GM12878 (cell line): ENCODE results near the gene KRTAP5-6. TPM values are rescaled to one million over a fixed set of nuclear protein-coding genes. Genes with fewer than 3 reads are reported as not detected.

Experiments
- ATAC-seq: fragments of 200-7000 bp; cut with Tn5 transposase; 3 replicates; pipeline ENCODE4 v1.9.1; 2020; ENCODE audit warnings: mild to moderate bottlenecking, moderate library complexity
- BruUV-seq: library from RNA; stranded (reverse); fragments of 400-500 nt; replicated peaks from 2 replicates; lab custom pipeline; 2021; lab: Mats Ljungman, UMichigan
- CTCF ChIA-PET: fragments of 300-600 bp; sonication (Branson Sonifier 250); formaldehyde crosslinking; extraction: SDS; loops from one replicate; lab custom pipeline; 2021; ENCODE audit warnings: inconsistent platforms; lab: Yijun Ruan, JAX
- POLR2A ChIA-PET: fragments of 350-600 bp; formaldehyde crosslinking; extraction: SDS; loops from one replicate; lab custom pipeline; 2021; ENCODE audit warnings: inconsistent platforms; lab: Charles Lee
- RAD21 ChIA-PET: fragments of 300-600 bp; sonication (Branson Sonifier 250); formaldehyde crosslinking; loops from one replicate; lab custom pipeline; 2023; ENCODE audit warnings: antibody characterized with exemption; ENCODE audit not compliant: unreplicated experiment; lab: Charles Lee
- SMC1A ChIA-PET: fragments of 300-600 bp; sonication (Branson Sonifier 250); formaldehyde crosslinking; loops from one replicate; lab custom pipeline; 2023; ENCODE audit not compliant: unreplicated experiment, uncharacterized antibody; lab: Charles Lee
- DNase-seq: peaks from one replicate; pipeline ENCODE4 v3.0.0-alpha.2; 2011; ENCODE audit warnings: low read depth, low spot score
- FAIRE-seq: peaks from 3 replicates; lab custom pipeline; 2011; peaks lifted over from hg19 to GRCh38; lab: Jason Lieb, UNC
- H2AFZ ChIP-seq: 2 replicates; pipeline ENCODE4 v1.6.0; 2011; ENCODE audit warnings: low read depth, low read length, control low read depth; ENCODE audit not compliant: control insufficient read depth
- H3K27ac ChIP-seq: 2 replicates; pipeline ENCODE4 v1.5.1; 2011; ENCODE audit warnings: control low read depth; ENCODE audit not compliant: control insufficient read depth, insufficient read depth
- H3K27me3 ChIP-seq, 2 experiments: replicated peaks in 1 of 2; 2 replicates each; pipeline versions ENCODE4 v1.6.0 to v1.6.1; 2011; ENCODE audit warnings: low read length in 1 of 2; ENCODE audit not compliant: control insufficient read depth in 2 of 2, insufficient read depth in 2 of 2
- H3K36me3 ChIP-seq, 2 experiments: 2 replicates each; pipeline ENCODE4 v1.5.1; 2011; ENCODE audit warnings: low read length in 1 of 2; ENCODE audit not compliant: control insufficient read depth in 2 of 2, insufficient read depth in 2 of 2
- H3K4me1 ChIP-seq: 2 replicates; pipeline ENCODE4 v1.6.1; 2011; ENCODE audit warnings: mild to moderate bottlenecking, low read length, moderate library complexity, mixed read lengths; ENCODE audit not compliant: control insufficient read depth, insufficient read depth
- H3K4me2 ChIP-seq: 2 replicates; pipeline ENCODE4 v1.6.0; 2011; ENCODE audit warnings: control low read depth; ENCODE audit not compliant: control insufficient read depth, insufficient read depth
- H3K4me3 ChIP-seq: fragments of 200-600 bp; sonication (generic); 2 replicates; pipeline ENCODE4 v1.5.1; 2016
- H3K79me2 ChIP-seq: 2 replicates; pipeline ENCODE4 v1.6.0; 2011; ENCODE audit warnings: low read length; ENCODE audit not compliant: control insufficient read depth, insufficient read depth
- H3K9ac ChIP-seq: 2 replicates; pipeline ENCODE4 v1.8.0; 2011; ENCODE audit warnings: low read length, control low read depth, mixed read lengths; ENCODE audit not compliant: control insufficient read depth, insufficient read depth
- H3K9me3 ChIP-seq: replicated peaks from 3 replicates; pipeline ENCODE4 v1.5.1; 2011; ENCODE audit warnings: mild to moderate bottlenecking, low read length; ENCODE audit not compliant: control insufficient read depth, insufficient read depth
- H4K20me1 ChIP-seq: 2 replicates; pipeline ENCODE4 v1.6.0; 2011; ENCODE audit not compliant: control insufficient read depth, insufficient read depth
- ESRRA ChIP-seq: IDR thresholded peaks from 2 replicates; pipeline ENCODE4 v1.6.1; 2012; ENCODE audit warnings: mild to moderate bottlenecking, low read length, improper control_type of control experiment
- EZH2 ChIP-seq: IDR thresholded peaks from 2 replicates; pipeline ENCODE4 v1.6.1; 2012; ENCODE audit warnings: low read depth, mild to moderate bottlenecking, control low read depth, inconsistent platforms, low read length, borderline replicate concordance; ENCODE audit not compliant: control insufficient read depth
- KAT2A ChIP-seq: conservative IDR thresholded peaks from 2 replicates; pipeline ENCODE4 v1.6.1; 2011; ENCODE audit warnings: low read depth, low read length; ENCODE audit not compliant: control insufficient read depth
- NFXL1 ChIP-seq: fragments of 450-650 bp; IDR thresholded peaks from 2 replicates; pipeline ENCODE4 v1.6.1; 2017; ENCODE audit warnings: antibody characterized with exemption, mild to moderate bottlenecking, borderline replicate concordance
- NR2C2 ChIP-seq: IDR thresholded peaks from 2 replicates; pipeline ENCODE4 v1.6.1; 2011; ENCODE audit warnings: borderline replicate concordance, low read depth; ENCODE audit not compliant: control insufficient read depth, insufficient read length
- PAX5 ChIP-seq: IDR thresholded peaks from 2 replicates; pipeline ENCODE4 v1.6.1; 2011; ENCODE audit warnings: low read depth, low read length, borderline replicate concordance
- PAX8 ChIP-seq: fragments of 450-650 bp; IDR thresholded peaks from 2 replicates; pipeline ENCODE4 v1.6.1; 2017; ENCODE audit warnings: mild to moderate bottlenecking, moderate library complexity
- POLR2A ChIP-seq: IDR thresholded peaks from 2 replicates; pipeline ENCODE4 v1.6.1; 2011; ENCODE audit warnings: low read depth, mild to moderate bottlenecking, low read length
- POU2F2 ChIP-seq: IDR thresholded peaks from 3 replicates; pipeline ENCODE4 v1.6.1; 2011; ENCODE audit warnings: low read depth, mild to moderate bottlenecking, low read length, borderline replicate concordance
- RELA ChIP-seq: fragments of 450-650 bp; IDR thresholded peaks from 2 replicates; pipeline ENCODE4 v1.8.0; 2014; ENCODE audit warnings: borderline replicate concordance; ENCODE audit not compliant: partially characterized antibody
- SUZ12 ChIP-seq: fragments of 200-600 bp; sonication (generic); IDR thresholded peaks from one replicate; pipeline ENCODE4 v1.6.1; 2018; ENCODE audit warnings: antibody characterized with exemption, mild to moderate bottlenecking; ENCODE audit not compliant: unreplicated experiment
- TAF1 ChIP-seq: IDR thresholded peaks from 2 replicates; pipeline ENCODE4 v1.6.1; 2011; ENCODE audit warnings: mild to moderate bottlenecking, low read depth, low read length, borderline replicate concordance
- WRNIP1 ChIP-seq: IDR thresholded peaks from 2 replicates; pipeline ENCODE4 v1.6.1; 2011; ENCODE audit warnings: low read depth, low read length, improper control_type of control experiment, borderline replicate concordance
- ZBED1 ChIP-seq: IDR thresholded peaks from 2 replicates; pipeline ENCODE4 v1.6.1; 2016; ENCODE audit warnings: borderline replicate concordance
- ZNF207 ChIP-seq: fragments of 450-650 bp; IDR thresholded peaks from 2 replicates; pipeline ENCODE4 v1.6.1; 2014; ENCODE audit warnings: antibody characterized with exemption, mild to moderate bottlenecking, borderline replicate concordance
- WGBS: methylation state at CpG from one replicate; pipeline ENCODE4 v1.1.6; 2016; ENCODE audit warnings: low lambda C conversion rate; ENCODE audit not compliant: insufficient replicate concordance, insufficient coverage; ENCODE audit errors: missing lambda C conversion rate; 5-methylcytosine and 5-hydroxymethylcytosine counted together
- in situ Hi-C: fragments of 300-500 bp; cut with MboI; formaldehyde crosslinking; loops from 9 replicates; pipeline ENCODE4 v1.14.3; 2018; ENCODE audit warnings: mixed read lengths
- intact Hi-C: fragments of 100-400 bp; cut with micrococcal nuclease; formaldehyde crosslinking; loops from one replicate; pipeline ENCODE4 v1.14.2; 2022; ENCODE audit not compliant: unreplicated experiment
- polyA plus RNA-seq, 11 experiments: library from polyadenylated mRNA; depleted of rRNA in 4 of 11; unstranded in 6 of 11; stranded (reverse) in 5 of 11; fragments of >200 nt; fragmentation: Nextera tagmentation in 4 of 11; fragmentation: Illumina TruSeq in 1 of 11; extraction: Ambion mirVana in 4 of 11; extraction: Trizol in 1 of 11; gene quantifications; 1 replicate in 1 of 11; 2 replicates in 10 of 11; pipeline versions ENCODE4 v1.2.1 to v1.2.3, GENCODE V29; 2011 to 2016; ENCODE audit warnings: inconsistent platforms in 2 of 11, missing spikeins in 2 of 11, low read depth in 1 of 11
- total RNA-seq, 4 experiments: library from RNA; depleted of rRNA in 3 of 4; stranded (reverse); fragments of >200 nt in 3 of 4; fragmentation: Illumina TruSeq in 1 of 4; extraction: Trizol in 1 of 4; gene quantifications; 2 replicates each; pipeline versions ENCODE4 v1.2.1 to v1.2.3, GENCODE V29; 2013 to 2021
- TF ChIP-seq, protein P1 (sequence below): IDR thresholded peaks from 2 replicates; pipeline ENCODE4 v1.6.1; 2012; ENCODE audit warnings: low read depth, low read length, improper control_type of control experiment
- TF ChIP-seq, protein P2 (sequence below): IDR thresholded peaks from 2 replicates; pipeline ENCODE4 v1.6.1; 2012; ENCODE audit warnings: low read length, inconsistent platforms
- TF ChIP-seq, protein P3 (sequence below): fragments of 450-650 bp; IDR thresholded peaks from 2 replicates; pipeline ENCODE4 v1.6.1; 2017; ENCODE audit warnings: mild to moderate bottlenecking, low read depth, inconsistent platforms; ENCODE audit not compliant: poor library complexity, severe bottlenecking
- TF ChIP-seq, protein P4 (sequence below), 3 experiments: IDR thresholded peaks in 2 of 3; conservative IDR thresholded peaks in 1 of 3; 2 replicates each; pipeline ENCODE4 v1.5.1; 2011; ENCODE audit warnings: low read depth in 3 of 3, low read length in 3 of 3, mild to moderate bottlenecking in 3 of 3, control low read depth in 2 of 3, moderate library complexity in 2 of 3, inconsistent platforms in 1 of 3, mixed read lengths in 1 of 3; ENCODE audit not compliant: control insufficient read depth in 2 of 3, insufficient read depth in 1 of 3; ENCODE audit errors: extremely low read depth in 1 of 3

The KRTAP5-6 gene
- total and polyA plus RNA-seq, 10 of the 15 experiments (the other 5 are each of a cell fraction or from before 2014, with no cell fraction given): not detected

DNA sequence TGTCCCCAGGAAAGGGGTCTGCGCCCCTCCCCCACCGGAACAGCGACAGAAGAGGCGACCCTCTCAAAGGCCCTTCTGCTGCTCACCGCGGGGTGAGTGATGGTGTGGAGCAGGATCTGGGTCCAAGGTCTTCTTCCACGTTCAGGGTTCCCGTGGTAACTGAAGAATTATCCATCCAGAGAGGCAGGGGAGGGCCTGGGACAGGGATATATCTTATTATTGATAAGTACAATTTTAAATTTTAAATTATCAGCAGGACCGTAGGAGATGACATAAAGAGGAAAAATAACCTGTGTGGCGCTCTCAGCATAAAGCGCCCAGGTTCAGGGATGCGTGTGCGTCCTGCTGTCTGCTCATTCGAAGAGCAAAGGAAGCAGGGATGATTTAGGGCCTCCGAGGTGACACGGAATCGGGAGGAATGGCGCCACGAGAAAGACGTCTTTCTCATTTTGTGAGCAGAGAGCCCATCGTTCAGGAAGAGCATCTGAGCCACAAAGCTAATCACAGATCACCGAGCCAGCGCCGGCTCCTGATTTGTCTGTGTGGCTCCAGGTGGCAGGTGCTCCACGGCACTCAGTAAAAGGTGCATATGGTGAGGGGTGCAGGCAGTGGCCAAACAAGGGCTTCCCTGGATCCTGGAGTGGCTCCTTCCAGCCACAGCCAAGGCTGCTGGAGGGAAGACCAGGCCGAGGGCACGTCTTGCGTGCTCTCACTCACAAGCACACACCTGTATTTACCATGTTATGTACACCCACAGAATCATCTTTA lies 48.2 kb upstream of the KRTAP5-6 start:
- CTCF ChIA-PET: interaction anchor here (0.7 kb wide), 1 partner anchor 44 kb away, joined by 3 read pairs; no protein-coding TSS in a partner anchor
- RAD21 ChIA-PET: no interaction called here
- POLR2A ChIA-PET: no interaction called here
- TF ChIP-seq, protein P1, sequence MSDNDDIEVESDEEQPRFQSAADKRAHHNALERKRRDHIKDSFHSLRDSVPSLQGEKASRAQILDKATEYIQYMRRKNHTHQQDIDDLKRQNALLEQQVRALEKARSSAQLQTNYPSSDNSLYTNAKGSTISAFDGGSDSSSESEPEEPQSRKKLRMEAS: no peak
- TF ChIP-seq TAF1: no peak
- no peak for TF ChIP-seq ZBED1
- TF ChIP-seq RELA: no peak
- no peak for TF ChIP-seq WRNIP1
- no peak for TF ChIP-seq NFXL1
- TF ChIP-seq ZNF207: no peak
- TF ChIP-seq POU2F2: no peak
- no peak for TF ChIP-seq KAT2A
- no peak for TF ChIP-seq ESRRA
- no peak for TF ChIP-seq POLR2A
- TF ChIP-seq, protein P2, sequence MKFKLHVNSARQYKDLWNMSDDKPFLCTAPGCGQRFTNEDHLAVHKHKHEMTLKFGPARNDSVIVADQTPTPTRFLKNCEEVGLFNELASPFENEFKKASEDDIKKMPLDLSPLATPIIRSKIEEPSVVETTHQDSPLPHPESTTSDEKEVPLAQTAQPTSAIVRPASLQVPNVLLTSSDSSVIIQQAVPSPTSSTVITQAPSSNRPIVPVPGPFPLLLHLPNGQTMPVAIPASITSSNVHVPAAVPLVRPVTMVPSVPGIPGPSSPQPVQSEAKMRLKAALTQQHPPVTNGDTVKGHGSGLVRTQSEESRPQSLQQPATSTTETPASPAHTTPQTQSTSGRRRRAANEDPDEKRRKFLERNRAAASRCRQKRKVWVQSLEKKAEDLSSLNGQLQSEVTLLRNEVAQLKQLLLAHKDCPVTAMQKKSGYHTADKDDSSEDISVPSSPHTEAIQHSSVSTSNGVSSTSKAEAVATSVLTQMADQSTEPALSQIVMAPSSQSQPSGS: no peak
- TF ChIP-seq NR2C2: no peak
- TF ChIP-seq, protein P3, sequence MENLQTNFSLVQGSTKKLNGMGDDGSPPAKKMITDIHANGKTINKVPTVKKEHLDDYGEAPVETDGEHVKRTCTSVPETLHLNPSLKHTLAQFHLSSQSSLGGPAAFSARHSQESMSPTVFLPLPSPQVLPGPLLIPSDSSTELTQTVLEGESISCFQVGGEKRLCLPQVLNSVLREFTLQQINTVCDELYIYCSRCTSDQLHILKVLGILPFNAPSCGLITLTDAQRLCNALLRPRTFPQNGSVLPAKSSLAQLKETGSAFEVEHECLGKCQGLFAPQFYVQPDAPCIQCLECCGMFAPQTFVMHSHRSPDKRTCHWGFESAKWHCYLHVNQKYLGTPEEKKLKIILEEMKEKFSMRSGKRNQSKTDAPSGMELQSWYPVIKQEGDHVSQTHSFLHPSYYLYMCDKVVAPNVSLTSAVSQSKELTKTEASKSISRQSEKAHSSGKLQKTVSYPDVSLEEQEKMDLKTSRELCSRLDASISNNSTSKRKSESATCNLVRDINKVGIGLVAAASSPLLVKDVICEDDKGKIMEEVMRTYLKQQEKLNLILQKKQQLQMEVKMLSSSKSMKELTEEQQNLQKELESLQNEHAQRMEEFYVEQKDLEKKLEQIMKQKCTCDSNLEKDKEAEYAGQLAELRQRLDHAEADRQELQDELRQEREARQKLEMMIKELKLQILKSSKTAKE: no peak
- no peak for TF ChIP-seq EZH2
- TF ChIP-seq SUZ12: no peak
- TF ChIP-seq, protein P4, sequence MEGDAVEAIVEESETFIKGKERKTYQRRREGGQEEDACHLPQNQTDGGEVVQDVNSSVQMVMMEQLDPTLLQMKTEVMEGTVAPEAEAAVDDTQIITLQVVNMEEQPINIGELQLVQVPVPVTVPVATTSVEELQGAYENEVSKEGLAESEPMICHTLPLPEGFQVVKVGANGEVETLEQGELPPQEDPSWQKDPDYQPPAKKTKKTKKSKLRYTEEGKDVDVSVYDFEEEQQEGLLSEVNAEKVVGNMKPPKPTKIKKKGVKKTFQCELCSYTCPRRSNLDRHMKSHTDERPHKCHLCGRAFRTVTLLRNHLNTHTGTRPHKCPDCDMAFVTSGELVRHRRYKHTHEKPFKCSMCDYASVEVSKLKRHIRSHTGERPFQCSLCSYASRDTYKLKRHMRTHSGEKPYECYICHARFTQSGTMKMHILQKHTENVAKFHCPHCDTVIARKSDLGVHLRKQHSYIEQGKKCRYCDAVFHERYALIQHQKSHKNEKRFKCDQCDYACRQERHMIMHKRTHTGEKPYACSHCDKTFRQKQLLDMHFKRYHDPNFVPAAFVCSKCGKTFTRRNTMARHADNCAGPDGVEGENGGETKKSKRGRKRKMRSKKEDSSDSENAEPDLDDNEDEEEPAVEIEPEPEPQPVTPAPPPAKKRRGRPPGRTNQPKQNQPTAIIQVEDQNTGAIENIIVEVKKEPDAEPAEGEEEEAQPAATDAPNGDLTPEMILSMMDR (IDR thresholded peaks at IDR 0.05 in 2 of 3, conservative IDR thresholded peaks at IDR 0.05 in 1 of 3; ENCODE audit: control insufficient read depth in 2 of 3, extremely low read depth in 1 of 3, insufficient read depth in 1 of 3, low read depth in 3 of 3, low read length in 3 of 3): no peak
- no peak for TF ChIP-seq PAX8
- TF ChIP-seq PAX5: no peak

More for the DNA sequence above, 48.2 kb upstream of the KRTAP5-6 start:
- in situ Hi-C loops (no loop called here), intact Hi-C loops (no loop called here)
- SMC1A ChIA-PET: no interaction called here
- Histone ChIP-seq H3K36me3 (no peaks in the 10 kb centered on the region), H3K9me3 (no peaks in the 10 kb centered on the region), H2AFZ (no peak overlapping the region), H3K27me3 (0 out of 4 replicates have a peak, but pooled peaks cover 0 to 2% of the 10 kb centered on the region in 2 experiments), H3K4me2 (no peak overlapping the region), H3K4me1 (no peaks in the 10 kb centered on the region), H3K4me3 (no peak overlapping the region), H4K20me1 (no peaks in the 10 kb centered on the region), H3K79me2 (no peaks in the 10 kb centered on the region), H3K27ac (no peak overlapping the region), H3K9ac (no peak overlapping the region)
- FAIRE-seq: no peak
- 44% methylated on average over 28 of the region's 28 CpGs for WGBS
- no peak for DNase-seq
- no peak for ATAC-seq
- BruUV-seq: no TSS peak
